ENCODE measurements around the gene FOXJ3. TPM values are rescaled to one million over a fixed set of nuclear protein-coding genes. Genes with fewer than 3 reads are reported as not detected.

Gene FOXJ3
- total RNA-seq, 1 experiment from 2014 or later = 42.2 TPM

DNA sequence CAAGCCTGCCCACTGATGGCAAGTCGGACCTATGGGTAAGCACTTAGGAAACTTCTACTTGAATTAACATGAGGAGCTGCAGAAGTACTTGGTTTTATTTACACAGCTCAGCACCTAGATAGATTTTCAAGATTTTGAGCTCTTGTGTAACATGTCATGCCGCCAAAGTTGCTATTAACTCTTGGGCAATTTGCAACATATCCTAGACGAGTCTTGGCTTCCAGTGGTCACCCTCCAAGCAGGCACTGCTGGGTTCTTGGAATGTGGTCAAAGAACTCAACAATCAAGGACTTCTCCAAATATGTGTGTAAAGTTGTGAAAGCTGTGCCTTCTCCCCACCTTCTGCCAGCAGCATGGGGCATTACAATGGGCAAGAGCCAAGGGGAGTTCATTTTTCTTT, 199.6 kb downstream of the FOXJ3 start:
- Mint-ChIP-seq H3K27ac (ENCODE audit: low read depth, unreplicated experiment) (no peak overlapping the region), H3K36me3 (ENCODE audit: insufficient read depth, unreplicated experiment) (no peaks in the 10 kb centered on the region), H3K4me3 (ENCODE audit: unreplicated experiment) (no peak overlapping the region), H3K4me1 (ENCODE audit: insufficient read depth, unreplicated experiment) (no peaks in the 10 kb centered on the region), H3K9me3 (ENCODE audit: unreplicated experiment) (no peaks in the 10 kb centered on the region), H3K27me3 (ENCODE audit: insufficient read depth, unreplicated experiment) (no peaks in the 10 kb centered on the region)
- BruUV-seq (replicated peaks) = no TSS peak
- peak; percentile 23 for DNase-seq (ENCODE audit: unreplicated experiment)
- intact Hi-C loops (cut with micrococcal nuclease) = no loop called here
- TF ChIP-seq CTCF (IDR thresholded peaks at IDR 0.05; ENCODE audit: unreplicated experiment) = no peak
- CTCF ChIA-PET = interaction anchor here (0.9 to 1.2 kb wide), 2 partner anchors 12 to 562 kb away, joined by 3 read pairs; no protein-coding TSS in a partner anchor
- POLR2A ChIA-PET = no interaction called here

DNA sequence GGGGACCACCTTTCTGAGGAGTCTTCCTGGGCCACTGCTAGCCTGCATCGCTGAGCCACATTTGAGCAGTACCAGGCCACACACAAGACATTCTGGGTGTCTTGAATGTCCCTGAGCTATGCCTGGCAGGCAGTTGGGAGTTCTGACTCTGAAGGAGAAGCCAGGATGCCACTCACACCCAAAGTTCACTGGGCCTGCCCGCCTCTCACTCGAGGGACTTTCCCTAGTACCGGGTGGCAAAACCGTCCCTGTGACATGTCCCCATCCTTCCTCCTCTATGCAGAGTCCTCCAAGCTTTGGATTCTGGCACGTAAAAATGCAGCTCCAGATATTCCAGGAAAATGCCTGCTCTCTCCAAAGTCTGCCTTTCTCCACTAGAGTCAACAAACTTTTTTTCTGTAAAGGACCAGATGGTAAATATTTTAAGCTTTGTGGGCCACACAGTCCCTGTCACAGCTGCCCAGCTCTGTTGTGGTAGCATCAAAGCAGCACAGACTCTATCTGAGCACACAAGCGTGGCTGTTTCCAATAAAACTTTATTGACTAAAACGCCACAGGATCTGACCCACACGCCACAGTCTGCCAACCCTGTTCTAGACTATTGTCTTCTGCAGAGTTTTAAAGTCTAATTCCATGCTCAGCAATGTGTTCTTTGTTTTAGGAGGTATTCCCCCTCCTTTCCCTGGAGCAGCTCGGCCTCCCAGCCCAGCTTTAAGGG, 201.1 kb downstream of the FOXJ3 start:
- CTCF ChIA-PET = interaction anchor here (0.7 kb wide), 1 partner anchor 464 kb away, joined by 3 read pairs; no protein-coding TSS in a partner anchor
- intact Hi-C loops (cut with micrococcal nuclease) = no loop called here
- BruUV-seq (replicated peaks) = no TSS peak

DNA sequence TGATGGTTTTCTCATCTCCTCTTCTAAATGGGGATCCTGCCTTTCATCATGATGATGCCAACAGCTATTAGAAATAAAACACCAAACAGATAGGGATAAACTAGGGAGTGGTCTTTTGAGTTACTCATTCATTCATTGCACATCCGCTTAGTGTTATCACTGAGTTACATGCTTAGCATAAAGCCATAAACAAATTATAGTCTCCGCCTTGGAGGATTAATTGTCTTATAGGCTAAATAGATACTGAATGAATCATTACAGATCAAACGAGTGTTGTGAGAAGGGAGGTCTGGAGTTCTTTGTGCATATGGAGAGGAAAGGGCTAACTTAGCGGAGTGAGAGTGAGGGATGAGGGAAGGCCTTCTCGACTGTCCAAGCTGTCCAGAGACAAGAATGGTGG, 201.6 kb downstream of the FOXJ3 start:
- no peak for TF ChIP-seq CTCF (IDR thresholded peaks at IDR 0.05; ENCODE audit: unreplicated experiment)
- no peak overlapping the region for H3K4me3 Mint-ChIP-seq (ENCODE audit: unreplicated experiment)
- BruUV-seq (replicated peaks) = no TSS peak
- H3K36me3 Mint-ChIP-seq (ENCODE audit: insufficient read depth, unreplicated experiment) = no peaks in the 10 kb centered on the region
- peaks cover 20% of the 10 kb centered on the region for H3K27me3 Mint-ChIP-seq (ENCODE audit: insufficient read depth, unreplicated experiment)
- intact Hi-C loops (cut with micrococcal nuclease) = no loop called here
- H3K27ac Mint-ChIP-seq (ENCODE audit: low read depth, unreplicated experiment) = no peak overlapping the region
- no peaks in the 10 kb centered on the region for H3K4me1 Mint-ChIP-seq (ENCODE audit: insufficient read depth, unreplicated experiment)
- ChIA-PET CTCF (no interaction called here), POLR2A (no interaction called here)
- H3K9me3 Mint-ChIP-seq (ENCODE audit: unreplicated experiment) = no peaks in the 10 kb centered on the region
- no peak for DNase-seq (ENCODE audit: unreplicated experiment)

More for the DNA sequence above, 201.1 kb downstream of the FOXJ3 start:
- POLR2A ChIA-PET = no interaction called here
- DNase-seq (ENCODE audit: unreplicated experiment) = no peak
- H3K27me3 Mint-ChIP-seq (ENCODE audit: insufficient read depth, unreplicated experiment) = peaks cover 14% of the 10 kb centered on the region
- no peak overlapping the region for H3K4me3 Mint-ChIP-seq (ENCODE audit: unreplicated experiment)
- H3K36me3 Mint-ChIP-seq (ENCODE audit: insufficient read depth, unreplicated experiment) = no peaks in the 10 kb centered on the region
- no peaks in the 10 kb centered on the region for H3K9me3 Mint-ChIP-seq (ENCODE audit: unreplicated experiment)
- H3K4me1 Mint-ChIP-seq (ENCODE audit: insufficient read depth, unreplicated experiment) = no peaks in the 10 kb centered on the region
- no peak for TF ChIP-seq CTCF (IDR thresholded peaks at IDR 0.05; ENCODE audit: unreplicated experiment)
- no peak overlapping the region for H3K27ac Mint-ChIP-seq (ENCODE audit: low read depth, unreplicated experiment)

- CTCF ChIA-PET = no interaction called here
- Mint-ChIP-seq H3K4me3 (ENCODE audit: unreplicated experiment) (no peak overlapping the region), H3K27me3 (ENCODE audit: insufficient read depth, unreplicated experiment) (peaks cover 44% of the 10 kb centered on the region), H3K9me3 (ENCODE audit: unreplicated experiment) (no peaks in the 10 kb centered on the region), H3K36me3 (ENCODE audit: insufficient read depth, unreplicated experiment) (no peaks in the 10 kb centered on the region), H3K27ac (ENCODE audit: low read depth, unreplicated experiment) (no peak overlapping the region), H3K4me1 (ENCODE audit: insufficient read depth, unreplicated experiment) (no peaks in the 10 kb centered on the region)
- TF ChIP-seq CTCF (IDR thresholded peaks at IDR 0.05; ENCODE audit: unreplicated experiment) = no peak
- no TSS peak for BruUV-seq (replicated peaks)
- POLR2A ChIA-PET = no interaction called here
- intact Hi-C loops (cut with micrococcal nuclease) = no loop called here
- DNase-seq (ENCODE audit: unreplicated experiment) = no peak
Observed at GRCh38 chr1:42130061-42130660, 204.9 kb downstream of the FOXJ3 start.
